Measurements from ENCODE around the gene ECPAS. TPM values are rescaled to one million over a fixed set of nuclear protein-coding genes. Genes with fewer than 3 reads are reported as not detected.

Gene ECPAS
- total RNA-seq, 5 donors from 2014 or later (not counting 1 experiment from before 2014, with no cell fraction given) = 50.5 to 67.1 (median 63.1) TPM

DNA sequence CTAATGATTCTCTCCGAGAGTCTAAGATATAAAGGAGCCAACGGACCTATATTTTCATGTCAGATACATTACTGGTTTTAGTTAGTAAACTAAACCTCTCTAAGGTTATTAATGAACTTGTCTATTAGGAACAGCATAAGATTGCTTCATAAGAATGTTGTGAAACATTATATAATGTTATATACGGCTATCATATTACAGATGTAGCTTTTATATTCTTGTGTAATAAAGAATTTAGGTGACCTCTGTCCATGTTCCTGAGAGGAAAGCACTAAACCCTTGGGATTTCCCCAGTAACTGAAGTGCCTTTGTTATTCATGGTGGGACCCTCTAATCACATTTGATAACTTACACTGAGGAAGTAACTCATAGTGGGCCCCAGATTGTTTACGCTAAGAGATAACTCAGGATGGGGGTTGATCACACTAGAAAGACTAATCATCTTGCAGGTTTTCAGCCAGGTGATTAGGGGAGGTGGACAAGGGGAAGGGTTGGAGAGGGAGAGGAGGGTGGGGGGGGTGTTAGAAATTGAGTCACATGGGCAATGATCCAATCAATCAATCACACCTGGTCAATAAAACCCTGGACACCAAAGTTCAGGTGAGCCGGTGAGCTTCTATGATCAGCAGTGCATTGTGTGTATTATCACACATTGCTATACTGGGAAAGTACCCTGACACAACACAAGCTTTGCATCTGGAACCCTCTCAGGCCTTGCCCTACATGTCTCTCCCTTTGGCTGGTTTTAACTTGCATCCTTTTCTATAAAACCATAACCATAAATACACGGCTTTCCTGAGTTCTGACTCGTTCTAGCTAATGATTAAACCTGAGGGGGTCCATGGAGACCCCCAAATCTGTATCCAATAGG is 25.8 kb downstream of the ECPAS start:
- no peaks in the 10 kb centered on the region for H3K36me3 ChIP-seq (ENCODE audit: control insufficient read depth in 2 of 2, extremely low read depth in 1 of 2, insufficient read depth in 1 of 2, low read length in 1 of 2)
- no peak overlapping the region for H3K4me3 Mint-ChIP-seq
- H3K36me3 Mint-ChIP-seq = peaks cover 17% of the 10 kb centered on the region
- ChIA-PET CTCF (no interaction called here), POLR2A (no interaction called here)
- no peaks in the 10 kb centered on the region for H3K27me3 ChIP-seq (replicated peaks in 1 of 2; ENCODE audit: control insufficient read depth in 2 of 2, extremely low read depth in 1 of 2, insufficient read depth in 2 of 2, low read length in 1 of 2)
- H3K27me3 Mint-ChIP-seq = no peaks in the 10 kb centered on the region
- H3K9me3 Mint-ChIP-seq = peaks cover 0 to 10% (median 8%) of the 10 kb centered on the region in 3 donors
- H3K4me1 ChIP-seq (ENCODE audit: control insufficient read depth in 1 of 2, extremely low read depth in 1 of 2, insufficient read depth in 2 of 2, low read length in 2 of 2) = peaks cover 0 to 2% of the 10 kb centered on the region in 2 experiments
- H3K4me3 ChIP-seq (ENCODE audit: control insufficient read depth in 1 of 2, extremely low read depth in 1 of 2, low read length in 1 of 2) = no peak overlapping the region
- ATAC-seq (replicated peaks in 1 of 4) (no peak), DNase-seq (no peak)
- H3K4me1 Mint-ChIP-seq = peaks cover 39 to 62% (median 49%) of the 10 kb centered on the region in 3 donors
- no peak overlapping the region for H3K27ac Mint-ChIP-seq
- WGBS (ENCODE audit: insufficient coverage) = no CpG with 5 or more reads among the region's 7 CpGs
- H3K27ac ChIP-seq (ENCODE audit: low read length) = no peak overlapping the region
- peaks cover 8% of the 10 kb centered on the region for H3K9me3 ChIP-seq

GRCh38 chr9:111456529-111456928 is 27.7 kb downstream of the ECPAS start:
- Mint-ChIP-seq H3K4me1 (peaks cover 46 to 61% (median 54%) of the 10 kb centered on the region in 3 donors), H3K9me3 (peaks cover 0 to 1% (median under 1%) of the 10 kb centered on the region in 3 donors), H3K36me3 (peaks cover 8% of the 10 kb centered on the region), H3K27me3 (no peaks in the 10 kb centered on the region), H3K27ac (no peak overlapping the region), H3K4me3 (no peak overlapping the region)
- Histone ChIP-seq H3K4me1 (ENCODE audit: control insufficient read depth in 1 of 2, extremely low read depth in 1 of 2, insufficient read depth in 2 of 2, low read length in 2 of 2) (peaks cover 0 to 2% of the 10 kb centered on the region in 2 experiments), H3K9me3 (peaks cover under 1% of the 10 kb centered on the region), H3K27me3 (replicated peaks in 1 of 2; ENCODE audit: control insufficient read depth in 2 of 2, extremely low read depth in 1 of 2, insufficient read depth in 2 of 2, low read length in 1 of 2) (no peaks in the 10 kb centered on the region), H3K36me3 (ENCODE audit: control insufficient read depth in 2 of 2, extremely low read depth in 1 of 2, insufficient read depth in 1 of 2, low read length in 1 of 2) (no peaks in the 10 kb centered on the region), H3K4me3 (ENCODE audit: control insufficient read depth in 1 of 2, extremely low read depth in 1 of 2, low read length in 1 of 2) (no peak overlapping the region), H3K27ac (ENCODE audit: low read length) (no peak overlapping the region)
- ATAC-seq (replicated peaks in 1 of 4) (no peak), DNase-seq (no peak)
- ChIA-PET POLR2A (no interaction called here), CTCF (no interaction called here)
- WGBS (ENCODE audit: insufficient coverage) = no CpG with 5 or more reads among the region's 2 CpGs

DNA sequence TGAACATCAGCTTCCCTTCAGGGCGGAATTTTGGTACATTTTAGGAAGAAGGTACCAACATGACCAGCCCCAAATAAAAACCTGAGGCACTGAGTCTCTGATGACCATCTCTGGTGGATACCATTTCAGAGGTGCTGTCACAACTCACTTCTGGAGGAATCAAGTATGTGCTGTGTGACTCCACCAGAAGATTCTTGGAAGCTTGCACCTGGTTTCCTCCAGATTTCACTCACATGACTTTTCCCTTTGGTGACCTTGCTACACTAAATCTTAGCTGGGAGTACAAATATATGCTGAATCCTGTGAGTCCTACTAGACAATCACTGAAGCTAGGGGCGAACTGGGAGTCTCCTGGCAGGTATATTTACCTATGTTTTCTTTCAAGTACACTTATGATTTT is 28.5 kb downstream of the ECPAS start:
- Histone ChIP-seq H3K27me3 (replicated peaks in 1 of 2; ENCODE audit: control insufficient read depth in 2 of 2, extremely low read depth in 1 of 2, insufficient read depth in 2 of 2, low read length in 1 of 2) (no peaks in the 10 kb centered on the region), H3K4me3 (ENCODE audit: control insufficient read depth in 1 of 2, extremely low read depth in 1 of 2, low read length in 1 of 2) (no peak overlapping the region), H3K36me3 (ENCODE audit: control insufficient read depth in 2 of 2, extremely low read depth in 1 of 2, insufficient read depth in 1 of 2, low read length in 1 of 2) (peaks cover 0 to 1% of the 10 kb centered on the region in 2 donors), H3K27ac (ENCODE audit: low read length) (no peak overlapping the region), H3K4me1 (ENCODE audit: control insufficient read depth in 1 of 2, extremely low read depth in 1 of 2, insufficient read depth in 2 of 2, low read length in 2 of 2) (peaks cover 0 to 2% of the 10 kb centered on the region in 2 experiments), H3K9me3 (no peaks in the 10 kb centered on the region)
- CTCF ChIA-PET = no interaction called here
- Mint-ChIP-seq H3K27ac (no peak overlapping the region), H3K4me1 (peaks cover 46 to 63% (median 55%) of the 10 kb centered on the region in 3 donors), H3K9me3 (no peaks in the 10 kb centered on the region), H3K4me3 (no peak overlapping the region), H3K36me3 (peaks cover 12% of the 10 kb centered on the region), H3K27me3 (no peaks in the 10 kb centered on the region)
- POLR2A ChIA-PET = interaction anchor here in 1 of 2 donors (0.5 kb wide), 1 partner anchor 58 kb away, joined by 4 read pairs; no protein-coding TSS in a partner anchor
- ATAC-seq (replicated peaks in 1 of 4) (no peak), DNase-seq (no peak)
- WGBS (ENCODE audit: insufficient coverage) = no CpG with 5 or more reads among the region's 2 CpGs

- Histone ChIP-seq H3K9me3 (no peaks in the 10 kb centered on the region), H3K4me1 (ENCODE audit: control insufficient read depth in 1 of 2, extremely low read depth in 1 of 2, insufficient read depth in 2 of 2, low read length in 2 of 2) (peaks cover 0 to 2% of the 10 kb centered on the region in 2 experiments), H3K36me3 (ENCODE audit: control insufficient read depth in 2 of 2, extremely low read depth in 1 of 2, insufficient read depth in 1 of 2, low read length in 1 of 2) (peaks cover 0 to 9% of the 10 kb centered on the region in 2 donors), H3K27me3 (replicated peaks in 1 of 2; ENCODE audit: control insufficient read depth in 2 of 2, extremely low read depth in 1 of 2, insufficient read depth in 2 of 2, low read length in 1 of 2) (no peaks in the 10 kb centered on the region), H3K4me3 (ENCODE audit: control insufficient read depth in 1 of 2, extremely low read depth in 1 of 2, low read length in 1 of 2) (no peak overlapping the region), H3K27ac (ENCODE audit: low read length) (no peak overlapping the region)
- no peak overlapping the region for H3K4me3 Mint-ChIP-seq
- ChIA-PET CTCF (interaction anchor here in 1 of 2 donors (0.7 kb wide), 1 partner anchor 13 kb away, joined by 3 read pairs; no protein-coding TSS in a partner anchor), POLR2A (interaction anchor here in 1 of 2 donors (0.6 kb wide), 1 partner anchor 20 kb away, joined by 4 read pairs; no protein-coding TSS in a partner anchor)
- peaks cover 19% of the 10 kb centered on the region for H3K36me3 Mint-ChIP-seq
- DNase-seq = no peak
- H3K4me1 Mint-ChIP-seq = peaks cover 52 to 63% (median 53%) of the 10 kb centered on the region in 3 donors
- no CpG with 5 or more reads among the region's 5 CpGs for WGBS (ENCODE audit: insufficient coverage)
- no peak overlapping the region for H3K27ac Mint-ChIP-seq
- ATAC-seq (replicated peaks in 1 of 4) = no peak
- no peaks in the 10 kb centered on the region for H3K27me3 Mint-ChIP-seq
- H3K9me3 Mint-ChIP-seq = no peaks in the 10 kb centered on the region
Measured at GRCh38 chr9:111454751-111455150, 29.4 kb downstream of the ECPAS start.

DNA sequence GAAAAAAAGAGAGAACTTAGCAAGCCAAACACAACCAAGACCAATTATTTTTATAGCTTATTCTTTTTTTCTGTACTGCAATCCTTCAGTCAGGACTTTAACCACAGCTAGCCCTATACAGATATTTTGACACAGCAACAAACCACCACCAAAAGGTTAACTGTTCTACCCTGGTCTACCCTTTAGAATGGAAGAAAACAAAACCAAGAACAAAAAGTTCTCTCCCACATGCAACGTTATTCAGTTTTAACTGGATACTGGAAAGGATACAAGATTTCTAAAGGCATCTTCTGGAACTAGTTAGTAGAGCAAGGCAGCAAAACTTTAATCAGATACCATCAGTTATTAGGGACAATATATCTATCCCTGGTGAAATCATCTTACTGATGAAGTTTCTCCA is 32.6 kb downstream of the ECPAS start:
- ATAC-seq (replicated peaks in 1 of 4) (no peak), DNase-seq (no peak)
- no peaks in the 10 kb centered on the region for H3K4me1 ChIP-seq (ENCODE audit: control insufficient read depth in 1 of 2, extremely low read depth in 1 of 2, insufficient read depth in 2 of 2, low read length in 2 of 2)
- no peaks in the 10 kb centered on the region for H3K9me3 Mint-ChIP-seq
- no CpG with 5 or more reads among the region's 1 CpG for WGBS (ENCODE audit: insufficient coverage)
- no peaks in the 10 kb centered on the region for H3K27me3 Mint-ChIP-seq
- no peaks in the 10 kb centered on the region for H3K27me3 ChIP-seq (replicated peaks in 1 of 2; ENCODE audit: control insufficient read depth in 2 of 2, extremely low read depth in 1 of 2, insufficient read depth in 2 of 2, low read length in 1 of 2)
- peaks cover 25% of the 10 kb centered on the region for H3K36me3 Mint-ChIP-seq
- peaks cover 30 to 36% (median 34%) of the 10 kb centered on the region in 3 donors for H3K4me1 Mint-ChIP-seq
- peaks cover 0 to 14% of the 10 kb centered on the region in 2 donors for H3K36me3 ChIP-seq (ENCODE audit: control insufficient read depth in 2 of 2, extremely low read depth in 1 of 2, insufficient read depth in 1 of 2, low read length in 1 of 2)
- no peak overlapping the region for H3K4me3 ChIP-seq (ENCODE audit: control insufficient read depth in 1 of 2, extremely low read depth in 1 of 2, low read length in 1 of 2)
- POLR2A ChIA-PET = interaction anchor here in 1 of 2 donors (0.7 kb wide), 1 partner anchor 10 kb away, joined by 5 read pairs; no protein-coding TSS in a partner anchor
- no peak overlapping the region for H3K27ac ChIP-seq (ENCODE audit: low read length)
- no peak overlapping the region for H3K4me3 Mint-ChIP-seq
- CTCF ChIA-PET = no interaction called here
- H3K27ac Mint-ChIP-seq = no peak overlapping the region
- H3K9me3 ChIP-seq = no peaks in the 10 kb centered on the region

DNA sequence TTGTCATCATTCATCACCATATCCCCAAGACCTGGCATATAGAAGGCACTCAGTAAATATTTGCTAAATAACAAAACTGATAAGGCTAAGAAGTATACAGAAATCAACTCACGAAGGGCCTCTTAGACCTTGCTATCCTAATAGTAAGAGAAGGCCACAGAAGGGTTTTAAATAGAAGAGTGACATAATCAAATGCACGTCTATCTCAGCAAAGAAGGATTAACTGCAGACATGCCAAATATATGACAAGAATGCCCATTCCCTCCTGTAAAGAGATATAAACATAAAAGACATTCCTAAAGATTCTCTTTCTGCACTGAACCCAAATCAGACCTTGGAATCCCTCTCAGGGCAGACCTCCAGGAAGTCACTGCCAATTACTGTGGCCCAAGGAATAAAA is 34.1 kb downstream of the ECPAS start:
- H3K4me3 ChIP-seq (ENCODE audit: control insufficient read depth in 1 of 2, extremely low read depth in 1 of 2, low read length in 1 of 2) = no peak overlapping the region
- H3K36me3 ChIP-seq (ENCODE audit: control insufficient read depth in 2 of 2, extremely low read depth in 1 of 2, insufficient read depth in 1 of 2, low read length in 1 of 2) = peaks cover 0 to 15% of the 10 kb centered on the region in 2 donors
- H3K27ac ChIP-seq (ENCODE audit: low read length) = no peak overlapping the region
- Mint-ChIP-seq H3K27me3 (no peaks in the 10 kb centered on the region), H3K27ac (no peak overlapping the region), H3K4me3 (no peak overlapping the region), H3K9me3 (peaks cover 0 to 2% (median 0%) of the 10 kb centered on the region in 3 donors), H3K36me3 (peaks cover 36% of the 10 kb centered on the region), H3K4me1 (peaks cover 23 to 27% (median 27%) of the 10 kb centered on the region in 3 donors)
- ChIA-PET POLR2A (no interaction called here), CTCF (interaction anchor here (0.6 kb wide), 2 partner anchors 25 to 55 kb away, joined by 4 to 6 read pairs; no protein-coding TSS in a partner anchor)
- H3K4me1 ChIP-seq (ENCODE audit: control insufficient read depth in 1 of 2, extremely low read depth in 1 of 2, insufficient read depth in 2 of 2, low read length in 2 of 2) = no peaks in the 10 kb centered on the region
- no CpG with 5 or more reads among the region's 2 CpGs for WGBS (ENCODE audit: insufficient coverage)
- ATAC-seq (replicated peaks in 1 of 4) = no peak
- H3K9me3 ChIP-seq = no peaks in the 10 kb centered on the region
- DNase-seq = no peak
- H3K27me3 ChIP-seq (replicated peaks in 1 of 2; ENCODE audit: control insufficient read depth in 2 of 2, extremely low read depth in 1 of 2, insufficient read depth in 2 of 2, low read length in 1 of 2) = no peaks in the 10 kb centered on the region

Data from T-cell (primary cell).